ENCODE results near the gene MT4.

The MT4 gene

DNA sequence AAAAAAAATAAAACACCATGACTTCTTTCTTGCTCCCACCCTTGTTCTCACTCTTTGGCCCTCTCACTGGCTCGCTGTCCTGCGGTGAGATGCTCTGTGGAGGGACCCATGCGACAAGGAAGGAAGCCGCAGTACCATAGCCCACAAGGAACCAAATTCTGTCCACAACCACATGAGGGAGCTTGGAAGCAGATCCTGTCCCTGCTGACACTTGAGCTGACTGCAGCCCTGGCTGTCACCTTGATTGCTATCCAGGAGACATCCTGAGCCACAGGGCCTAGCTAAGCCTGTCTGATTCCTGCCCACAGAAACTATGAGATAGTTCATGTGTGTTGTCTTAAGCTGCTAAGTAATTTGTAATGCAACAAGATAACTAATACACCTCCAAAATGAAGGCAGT is 38.7 kb downstream of the MT4 start:
- DNase-seq (ENCODE audit: low read depth) = peak; percentile 25
- TF ChIP-seq, protein P1, sequence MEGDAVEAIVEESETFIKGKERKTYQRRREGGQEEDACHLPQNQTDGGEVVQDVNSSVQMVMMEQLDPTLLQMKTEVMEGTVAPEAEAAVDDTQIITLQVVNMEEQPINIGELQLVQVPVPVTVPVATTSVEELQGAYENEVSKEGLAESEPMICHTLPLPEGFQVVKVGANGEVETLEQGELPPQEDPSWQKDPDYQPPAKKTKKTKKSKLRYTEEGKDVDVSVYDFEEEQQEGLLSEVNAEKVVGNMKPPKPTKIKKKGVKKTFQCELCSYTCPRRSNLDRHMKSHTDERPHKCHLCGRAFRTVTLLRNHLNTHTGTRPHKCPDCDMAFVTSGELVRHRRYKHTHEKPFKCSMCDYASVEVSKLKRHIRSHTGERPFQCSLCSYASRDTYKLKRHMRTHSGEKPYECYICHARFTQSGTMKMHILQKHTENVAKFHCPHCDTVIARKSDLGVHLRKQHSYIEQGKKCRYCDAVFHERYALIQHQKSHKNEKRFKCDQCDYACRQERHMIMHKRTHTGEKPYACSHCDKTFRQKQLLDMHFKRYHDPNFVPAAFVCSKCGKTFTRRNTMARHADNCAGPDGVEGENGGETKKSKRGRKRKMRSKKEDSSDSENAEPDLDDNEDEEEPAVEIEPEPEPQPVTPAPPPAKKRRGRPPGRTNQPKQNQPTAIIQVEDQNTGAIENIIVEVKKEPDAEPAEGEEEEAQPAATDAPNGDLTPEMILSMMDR (IDR thresholded peaks at IDR 0.05; ENCODE audit: insufficient read depth, low read depth, low read length, missing control alignments) = peak; percentile 6
- H3K4me3 ChIP-seq (ENCODE audit: low read depth, low read length) = no peak overlapping the region

DNA sequence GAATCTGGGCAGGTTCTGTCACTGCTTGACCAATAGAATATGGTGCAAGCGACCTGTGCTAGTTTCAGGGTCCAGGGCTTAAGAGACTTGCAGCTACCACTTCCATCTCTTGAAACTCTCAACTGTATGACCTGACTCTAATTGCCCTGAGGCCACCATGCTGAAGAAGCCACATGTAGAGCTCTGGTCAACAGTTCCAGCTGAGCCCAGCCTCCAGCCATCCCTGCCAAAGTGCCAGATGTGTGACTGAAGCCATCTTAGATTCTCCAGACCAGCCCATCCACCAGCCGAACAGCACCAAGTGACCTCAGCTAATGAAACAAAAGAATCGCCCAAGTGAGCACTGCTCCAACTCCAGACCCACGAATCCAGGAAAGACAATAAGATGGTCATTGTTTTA is 40.1 kb downstream of the MT4 start:
- TF ChIP-seq, protein P1 (IDR thresholded peaks at IDR 0.05; ENCODE audit: insufficient read depth, low read depth, low read length, missing control alignments) = no peak
- no peak for DNase-seq (ENCODE audit: low read depth)
- H3K4me3 ChIP-seq (ENCODE audit: low read depth, low read length) = no peak overlapping the region

DNA sequence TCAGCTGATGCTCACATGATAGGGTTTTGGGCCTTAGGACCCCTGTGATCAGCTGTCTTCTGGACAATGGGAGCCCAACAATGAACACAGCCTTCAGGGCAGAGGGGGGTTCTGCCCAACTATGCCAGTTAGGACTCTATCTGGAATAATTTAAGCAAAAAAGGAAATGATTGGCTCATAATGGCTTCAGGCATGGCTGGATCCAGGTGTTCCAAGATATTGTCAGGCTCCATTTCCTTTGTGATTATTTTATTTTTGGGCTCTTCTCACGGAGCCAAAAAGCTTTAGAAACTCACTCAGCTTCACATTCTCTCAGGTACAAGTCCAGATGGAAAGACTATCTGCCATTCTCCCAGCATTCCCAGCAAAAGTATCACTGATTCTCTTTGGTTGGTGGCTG is 40.6 kb downstream of the MT4 start:
- no peak for DNase-seq (ENCODE audit: low read depth)
- TF ChIP-seq, protein P1 (IDR thresholded peaks at IDR 0.05; ENCODE audit: insufficient read depth, low read depth, low read length, missing control alignments) = no peak
- no peak overlapping the region for H3K4me3 ChIP-seq (ENCODE audit: low read depth, low read length)

DNA sequence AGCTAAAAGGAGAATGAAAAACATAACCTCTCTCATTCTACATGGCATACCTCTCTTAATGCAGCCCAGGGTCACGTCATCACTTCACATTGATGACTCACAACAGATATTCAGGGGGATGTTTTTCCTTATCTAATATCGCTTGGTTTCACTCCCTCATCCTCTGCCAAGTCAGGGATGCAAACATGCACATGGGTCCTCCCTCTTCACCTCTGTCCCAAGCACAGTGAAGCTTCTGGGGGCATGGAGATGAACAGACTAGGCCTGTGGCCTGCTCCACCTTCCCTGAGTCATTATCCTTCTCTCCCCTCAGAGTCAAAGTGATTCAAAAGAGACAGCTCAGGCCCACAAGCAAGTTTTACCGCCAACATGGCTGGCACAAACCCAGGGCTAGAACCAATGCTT is 41.2 kb downstream of the MT4 start:
- TF ChIP-seq, protein P1 (IDR thresholded peaks at IDR 0.05; ENCODE audit: insufficient read depth, low read depth, low read length, missing control alignments) = no peak
- no peak for DNase-seq (ENCODE audit: low read depth)
- H3K4me3 ChIP-seq (ENCODE audit: low read depth, low read length) = no peak overlapping the region

DNA sequence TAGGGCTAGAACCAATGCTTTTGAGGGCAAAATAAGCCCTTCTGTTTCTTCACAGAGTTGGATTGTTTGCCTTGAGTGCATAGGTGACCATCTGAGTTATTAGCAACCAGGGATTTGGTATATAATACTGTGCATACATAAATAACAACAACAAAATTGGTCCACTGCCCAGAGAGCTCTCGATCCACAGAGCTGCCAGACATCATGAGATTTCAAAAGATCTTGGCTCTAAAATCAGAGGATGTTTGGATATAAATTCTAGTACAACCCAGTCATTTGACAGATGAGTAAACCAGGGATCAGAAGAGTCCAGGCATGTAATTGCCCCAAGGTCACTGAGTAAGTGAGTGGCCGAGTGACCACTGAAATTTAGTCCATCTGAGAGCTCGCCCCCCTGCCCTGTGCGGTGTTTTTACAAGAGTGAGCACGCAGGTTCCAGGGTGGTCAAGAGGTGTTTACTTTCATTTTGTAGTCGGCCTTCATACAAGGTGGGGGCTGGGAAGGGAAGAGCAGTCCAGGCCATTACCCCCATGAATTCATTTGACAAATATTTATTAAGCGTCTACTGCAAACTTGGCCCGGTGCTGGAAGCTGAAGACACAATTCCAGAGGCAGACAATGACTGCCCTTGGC is 41.7 kb downstream of the MT4 start:
- TF ChIP-seq, protein P1 (IDR thresholded peaks at IDR 0.05; ENCODE audit: insufficient read depth, low read depth, low read length, missing control alignments) = no peak
- DNase-seq (ENCODE audit: low read depth) = no peak
- no peak overlapping the region for H3K4me3 ChIP-seq (ENCODE audit: low read depth, low read length)

DNA sequence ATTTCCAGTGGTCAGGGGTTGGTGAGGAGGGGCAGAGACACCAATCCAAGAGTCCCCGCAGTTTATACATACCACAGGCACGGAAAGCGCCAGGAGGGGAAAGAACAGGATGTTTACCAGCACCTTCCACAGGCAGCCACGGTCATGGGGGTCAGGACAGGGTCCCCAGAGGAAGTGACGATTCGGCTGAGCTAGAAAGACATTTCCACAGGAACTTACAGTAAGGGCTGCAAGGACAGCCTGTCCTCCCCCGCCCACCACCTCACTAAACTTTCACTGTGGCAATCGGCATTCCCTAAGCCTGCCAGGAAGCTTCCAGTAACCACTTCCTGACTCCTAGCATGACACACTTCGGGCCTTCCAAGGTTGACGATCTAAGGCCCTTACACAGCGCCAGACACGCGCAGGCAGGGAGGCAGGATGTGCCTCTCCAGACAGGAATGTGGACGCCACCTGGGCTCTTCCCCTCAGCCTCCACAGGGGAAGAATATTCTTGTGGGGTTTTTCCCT is 42.3 kb downstream of the MT4 start:
- TF ChIP-seq, protein P1 (IDR thresholded peaks at IDR 0.05; ENCODE audit: insufficient read depth, low read depth, low read length, missing control alignments) = no peak
- DNase-seq (ENCODE audit: low read depth) = no peak
- H3K4me3 ChIP-seq (ENCODE audit: low read depth, low read length) = no peak overlapping the region

DNA sequence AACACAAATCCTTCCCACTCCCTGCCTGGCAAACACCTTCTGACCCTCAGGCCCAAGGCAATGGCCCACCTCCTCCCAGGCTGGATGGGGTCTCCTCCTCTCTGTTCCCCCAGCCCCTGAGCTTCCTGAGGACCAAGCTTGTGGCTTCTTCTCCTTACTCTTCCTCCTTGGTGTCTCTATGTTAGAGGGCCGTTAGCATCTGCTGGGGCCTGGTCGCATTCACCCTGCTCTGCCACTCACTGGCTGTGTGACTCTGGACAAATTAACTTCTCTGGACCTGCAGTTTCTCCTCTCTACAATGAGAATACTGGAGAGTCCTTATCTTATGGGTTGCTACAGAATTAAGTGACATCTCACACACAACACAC is 42.8 kb downstream of the MT4 start:
- DNase-seq (ENCODE audit: low read depth) = no peak
- no peak overlapping the region for H3K4me3 ChIP-seq (ENCODE audit: low read depth, low read length)
- TF ChIP-seq, protein P1 (IDR thresholded peaks at IDR 0.05; ENCODE audit: insufficient read depth, low read depth, low read length, missing control alignments) = no peak

Measured in GM12865 (cell line).